T47D (cell line): Measurements from ENCODE around the gene SBF2.
A peak's percentile ranks its signal among the peaks of the same experiment; 100 is the strongest.
"Not testable (repeated sequence)": the region's sequence is repeated elsewhere in the genome, so short reads cannot be mapped to it uniquely, and the experiment has no call there.

Experiments used
- DNase-seq, 2 experiments: peaks; one replicate each; pipeline versions ENCODE4 v3.0.0 to v3.0.0-alpha.2; 2011 to 2012; ENCODE audit warnings: low read depth in 1 of 2, low spot score in 1 of 2
- JUND ChIP-seq: IDR thresholded peaks from 2 replicates; pipeline ENCODE4 v1.6.1; 2012; ENCODE audit warnings: low read depth
- in situ Hi-C: cut with HindIII; loops from 2 replicates; pipeline ENCODE4 v1.10.0; 2016; ENCODE audit warnings: low sequenced_read_pairs, low pct_unique_long_range_greater_than_20kb

SBF2 gene

GRCh38 chr11:9952511-9953196, 341.4 kb downstream of the SBF2 start:
- no peak for TF ChIP-seq JUND
- in situ Hi-C loops, result no loop called here
- no peak for DNase-seq

DNA sequence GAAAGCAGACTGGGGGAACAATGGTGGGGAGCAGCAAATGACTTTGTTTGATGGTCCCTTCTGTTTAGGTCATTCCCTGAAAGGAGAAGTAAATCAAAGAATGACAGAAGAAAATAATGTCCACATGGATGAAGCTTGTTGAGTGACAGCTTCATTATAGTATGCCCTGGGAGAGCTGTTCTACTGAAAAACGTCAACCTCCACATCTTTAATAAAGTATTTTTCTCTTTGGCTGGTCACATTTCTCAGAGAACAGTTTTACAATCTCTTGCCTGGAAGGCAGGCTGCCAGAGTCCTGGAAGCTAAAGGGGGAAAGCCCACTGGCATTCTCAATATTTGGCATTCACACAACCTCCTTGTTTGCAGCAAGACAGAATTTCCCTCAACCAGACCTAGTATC, 342.2 kb downstream of the SBF2 start:
- TF ChIP-seq JUND, result no peak
- DNase-seq, result no peak
- in situ Hi-C loops, result no loop called here

- in situ Hi-C loops, result no loop called here
- no peak for TF ChIP-seq JUND
- no peak for DNase-seq
Observed at GRCh38 chr11:9950462-9950861, 343.6 kb downstream of the SBF2 start.

- DNase-seq, result no peak
Observed at GRCh38 chr11:9947231-9947864, 346.7 kb downstream of the SBF2 start.

DNA sequence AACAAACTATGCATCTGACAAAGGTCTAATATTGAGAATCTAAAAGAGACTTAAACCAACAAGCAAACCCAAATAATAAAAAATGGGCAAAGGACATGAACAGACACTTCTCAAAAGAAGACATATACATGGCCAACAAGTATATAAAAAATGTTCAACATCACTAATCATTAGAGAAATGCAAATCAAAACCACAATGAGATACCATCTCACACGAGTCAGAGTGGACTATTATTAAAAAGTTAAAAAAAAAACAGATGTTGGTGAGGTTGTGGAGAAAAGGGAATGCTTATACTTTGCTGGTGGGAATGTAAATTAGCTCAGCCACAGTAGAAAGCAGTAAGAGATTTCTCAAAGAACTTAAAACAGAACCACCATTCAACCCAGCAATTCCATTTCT, 348.3 kb downstream of the SBF2 start:
- in situ Hi-C loops, DNase-seq: not testable (repeated sequence)

More at GRCh38 chr11:9947231-9947864, 346.7 kb downstream of the SBF2 start:
- in situ Hi-C loops, result no loop called here
- no peak for TF ChIP-seq JUND

DNA sequence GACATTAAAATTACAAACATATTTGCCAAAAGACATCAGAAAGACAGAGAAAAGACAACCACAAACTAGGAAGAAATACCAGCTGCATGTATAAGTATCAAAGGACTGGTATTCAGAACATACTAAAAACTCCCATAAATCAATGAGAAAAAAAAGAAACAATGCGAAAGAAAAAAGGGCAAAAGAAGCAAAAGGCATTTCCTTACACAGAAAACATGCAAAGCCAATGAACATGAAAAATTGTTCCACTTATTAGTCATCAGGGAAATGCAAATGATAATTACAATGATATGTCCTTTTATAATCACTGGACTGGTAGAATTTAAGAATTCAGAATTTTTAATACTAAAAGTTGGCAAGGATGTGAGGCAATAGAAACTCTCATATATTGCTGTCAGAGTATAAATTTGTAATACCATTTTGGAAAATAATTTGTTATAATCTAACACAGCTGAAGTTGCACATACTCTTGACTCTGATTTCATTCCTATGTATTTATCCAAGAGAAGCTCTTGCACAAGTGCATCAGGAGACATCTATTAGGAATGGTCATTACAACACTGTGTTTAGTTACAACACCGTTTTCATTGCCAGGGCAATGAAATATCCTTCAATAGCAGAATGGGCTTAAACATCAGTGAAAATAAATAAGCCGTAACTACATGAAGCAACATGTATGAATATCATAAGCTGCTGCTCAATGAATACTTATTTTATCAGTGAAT, 350.5 kb downstream of the SBF2 start:
- no peak for TF ChIP-seq JUND
- no peak for DNase-seq
- in situ Hi-C loops, result no loop called here

DNA sequence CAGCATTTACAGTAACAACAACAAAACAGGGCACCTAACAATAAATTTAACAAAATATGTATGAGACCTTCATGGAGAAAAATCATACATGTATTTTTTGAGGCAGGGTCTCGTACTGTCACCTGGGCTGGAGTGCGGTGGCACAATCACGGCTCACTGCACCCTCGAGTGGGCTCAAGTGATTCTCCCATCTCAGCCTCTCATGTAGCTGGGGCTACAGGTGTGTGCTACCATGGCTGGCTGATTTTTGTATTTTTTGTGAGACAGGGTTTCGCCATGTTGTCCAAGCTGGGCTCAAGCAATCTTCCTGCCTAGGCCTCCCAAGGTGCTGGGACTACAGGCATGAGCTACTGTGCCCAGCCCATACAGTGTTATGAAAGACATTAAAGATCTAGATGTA, 352.0 kb downstream of the SBF2 start:
- no peak for TF ChIP-seq JUND
- DNase-seq, result no peak
- in situ Hi-C loops, result no loop called here

DNA sequence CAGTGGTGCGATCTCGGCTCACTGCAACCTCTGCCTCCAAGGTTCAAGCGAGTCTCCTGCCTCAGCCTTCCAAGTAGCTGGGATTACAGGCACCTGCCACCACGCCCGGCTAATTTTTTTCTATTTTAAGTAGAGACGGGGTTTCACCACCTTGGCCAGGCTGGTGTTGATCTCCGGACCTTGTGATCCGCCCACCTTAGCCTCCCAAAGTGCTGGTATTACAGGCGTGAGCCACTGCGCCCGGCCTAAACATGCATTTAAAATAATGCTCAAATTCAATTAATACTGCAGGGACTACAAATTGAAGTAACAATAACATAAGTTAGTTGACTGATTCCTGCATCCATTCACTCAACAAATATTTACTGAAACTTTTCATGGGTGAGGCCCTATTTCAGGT, 354.9 kb downstream of the SBF2 start:
- DNase-seq, in situ Hi-C loops: not testable (repeated sequence)

- in situ Hi-C loops, result no loop called here
- TF ChIP-seq JUND, result no peak
- DNase-seq, result no peak
Observed at GRCh38 chr11:9936754-9937153, 357.3 kb downstream of the SBF2 start.

GRCh38 chr11:9932843-9933242, 361.2 kb downstream of the SBF2 start:
- DNase-seq, in situ Hi-C loops: not testable (repeated sequence)

- peak in 1 of 2 experiments; percentile 36 for DNase-seq
- in situ Hi-C loops, result not testable (repeated sequence)
Observed at GRCh38 chr11:9930562-9931331, 363.3 kb downstream of the SBF2 start.

DNA sequence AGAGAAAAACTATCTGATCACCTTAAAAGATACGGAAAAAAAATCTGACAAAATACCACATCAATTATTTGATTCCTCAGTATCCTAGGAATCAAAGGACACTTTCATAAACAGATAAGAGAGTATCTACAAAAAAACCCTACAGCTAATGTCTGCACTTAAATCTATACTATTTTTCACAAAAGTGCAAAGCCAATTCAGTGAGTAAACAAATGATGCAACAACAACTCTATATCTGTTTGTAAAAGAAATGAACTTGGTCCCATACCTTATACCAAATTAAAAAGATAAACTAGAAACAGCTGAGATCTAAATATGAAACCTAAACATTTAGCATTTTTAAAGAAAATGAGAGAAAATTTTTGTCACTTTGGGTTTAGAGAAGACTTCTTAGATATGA, 366.3 kb downstream of the SBF2 start:
- in situ Hi-C loops, result no loop called here
- no peak for DNase-seq
- TF ChIP-seq JUND, result no peak

DNA sequence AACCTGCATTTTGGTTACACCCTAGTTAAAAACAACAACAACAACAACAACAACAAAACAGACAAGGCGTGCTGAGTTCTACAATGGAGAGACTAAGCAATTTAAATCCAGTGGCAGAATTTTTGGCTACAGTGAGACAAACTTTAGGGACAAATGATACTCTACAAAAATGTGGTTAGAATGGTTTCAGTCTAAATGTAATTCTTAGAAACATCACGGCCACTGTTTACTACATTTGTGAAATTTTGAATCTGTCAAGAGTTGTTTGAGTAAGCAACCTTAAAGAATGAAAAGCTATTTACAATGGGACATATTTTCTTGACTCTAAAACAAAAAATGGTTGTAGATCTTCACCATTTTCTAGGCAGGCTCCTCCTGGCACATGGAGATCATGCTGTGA, 370.7 kb downstream of the SBF2 start:
- no peak for TF ChIP-seq JUND
- no peak for DNase-seq
- in situ Hi-C loops, result no loop called here
